A549 (cell line): Measurements from ENCODE around the gene SALL3. TPM values are rescaled to one million over a fixed set of nuclear protein-coding genes. Genes with fewer than 3 reads are reported as not detected.

Experiments used
- ATAC-seq, 2 experiments: fragments of 200-7000 bp in 1 of 2; fragments of >200 bp in 1 of 2; cut with Nextera tagmentation in 1 of 2; cut with Tn5 transposase in 1 of 2; 3 replicates each; pipeline versions ENCODE4 v1.8.0 to v1.9.1; 2018 to 2020; ENCODE audit warnings: mild to moderate bottlenecking in 1 of 2, moderate library complexity in 1 of 2
- CTCF ChIA-PET: fragments of 300-600 bp; sonication (Branson Sonifier 250); formaldehyde crosslinking; extraction: SDS; loops from one replicate; lab custom pipeline; 2021; ENCODE audit warnings: antibody characterized with exemption, inconsistent platforms; lab: Yijun Ruan, JAX
- POLR2A ChIA-PET: fragments of 350-600 bp; formaldehyde crosslinking; extraction: SDS; loops from one replicate; lab custom pipeline; 2021; ENCODE audit warnings: antibody characterized with exemption, inconsistent platforms; lab: Yijun Ruan, JAX
- DNase-seq, 2 experiments: peaks; one replicate each; pipeline versions ENCODE4 v3.0.0 to v3.0.0-alpha.2; 2011 to 2016; ENCODE audit warnings: low read depth in 1 of 2, low spot score in 1 of 2
- FAIRE-seq: peaks from 2 replicates; lab custom pipeline; 2011; peaks lifted over from hg19 to GRCh38; lab: Jason Lieb, UNC
- H3K27ac ChIP-seq, 2 experiments: fragments of >200 bp; sonication (Bioruptor Twin); formaldehyde crosslinking; 3 replicates each; pipeline ENCODE4 v1.5.1; 2016 to 2017
- H3K4me1 ChIP-seq: fragments of >200 bp; sonication (Bioruptor Twin); formaldehyde crosslinking; 3 replicates; pipeline ENCODE4 v1.6.1; 2016
- H3K4me2 ChIP-seq: fragments of >200 bp; sonication (Bioruptor Twin); formaldehyde crosslinking; 3 replicates; pipeline ENCODE4 v1.6.1; 2016
- H3K4me3 ChIP-seq: fragments of >200 bp; sonication (Bioruptor Twin); formaldehyde crosslinking; 3 replicates; pipeline ENCODE4 v1.5.1; 2016
- H3K9me3 ChIP-seq: fragments of >200 bp; sonication (Bioruptor Twin); formaldehyde crosslinking; 3 replicates; pipeline ENCODE4 v1.6.1; 2016
- ATOH8 ChIP-seq: fragments of 250-450 bp; sonication (Bioruptor Pico); IDR thresholded peaks from 2 replicates; pipeline ENCODE4 v1.5.0; 2020; ENCODE audit warnings: low read depth, mild to moderate bottlenecking, moderate library complexity
- BHLHE40 ChIP-seq: IDR thresholded peaks from 2 replicates; pipeline ENCODE4 v1.6.1; 2012; ENCODE audit warnings: low read depth, low read length, inconsistent platforms
- CEBPB ChIP-seq, 2 experiments: fragments of >200 bp in 1 of 2; sonication (Bioruptor Twin) in 1 of 2; formaldehyde crosslinking in 1 of 2; IDR thresholded peaks; 2 replicates each; pipeline ENCODE4 v1.6.1; 2012 to 2016
- CTCF ChIP-seq: fragments of >200 bp; sonication (Bioruptor Twin); formaldehyde crosslinking; IDR thresholded peaks from 3 replicates; pipeline ENCODE4 v1.5.1; 2016
- EHF ChIP-seq: fragments of 250-450 bp; sonication (Bioruptor Pico); IDR thresholded peaks from 2 replicates; pipeline ENCODE4 v1.5.0; 2020; ENCODE audit warnings: mild to moderate bottlenecking
- EHMT2 ChIP-seq: fragments of 200-600 bp; sonication (generic); IDR thresholded peaks from 2 replicates; pipeline ENCODE4 v1.6.1; 2016; ENCODE audit warnings: antibody characterized with exemption, low read depth, mild to moderate bottlenecking, moderate library complexity
- EP300 ChIP-seq, 2 experiments: fragments of >200 bp; sonication (Bioruptor Twin); formaldehyde crosslinking; IDR thresholded peaks; 2 replicates in 1 of 2; 3 replicates in 1 of 2; pipeline ENCODE4 v1.6.1; 2016 to 2017
- FOSL2 ChIP-seq, 2 experiments: fragments of 450-650 bp in 1 of 2; fragments of >200 bp in 1 of 2; sonication (Bioruptor Twin) in 1 of 2; formaldehyde crosslinking; IDR thresholded peaks; 2 replicates each; pipeline versions ENCODE4 v1.5.0 to v1.6.1; 2016 to 2020; ENCODE audit warnings: mild to moderate bottlenecking in 1 of 2, moderate library complexity in 1 of 2
- GATA3 ChIP-seq: IDR thresholded peaks from 2 replicates; pipeline ENCODE4 v1.6.1; 2012; ENCODE audit warnings: borderline replicate concordance
- HDAC2 ChIP-seq: fragments of 200-600 bp; sonication (generic); IDR thresholded peaks from 2 replicates; pipeline ENCODE4 v1.6.1; 2016
- HOXB5 ChIP-seq: fragments of 250-450 bp; sonication (Bioruptor Pico); IDR thresholded peaks from 2 replicates; pipeline ENCODE4 v1.5.0; 2020; ENCODE audit warnings: mild to moderate bottlenecking, moderate library complexity
- MYC ChIP-seq: IDR thresholded peaks from 2 replicates; pipeline ENCODE4 v1.6.1; 2012; ENCODE audit warnings: mild to moderate bottlenecking, inconsistent platforms, low read length, improper control_type of control experiment, borderline replicate concordance
- POLR2A ChIP-seq: IDR thresholded peaks from 2 replicates; pipeline ENCODE4 v1.6.1; 2012; ENCODE audit warnings: mild to moderate bottlenecking, low read length
- RAD21 ChIP-seq, 2 experiments: fragments of >200 bp in 1 of 2; sonication (Bioruptor Twin) in 1 of 2; formaldehyde crosslinking in 1 of 2; IDR thresholded peaks in 1 of 2; conservative IDR thresholded peaks in 1 of 2; 2 replicates in 1 of 2; 3 replicates in 1 of 2; pipeline ENCODE4 v1.6.1; 2012 to 2018; ENCODE audit warnings: inconsistent platforms in 1 of 2
- RARB ChIP-seq: fragments of 250-450 bp; sonication (Bioruptor Pico); IDR thresholded peaks from 2 replicates; pipeline ENCODE4 v1.8.0; 2021; ENCODE audit warnings: mild to moderate bottlenecking, moderate library complexity
- RCOR1 ChIP-seq: fragments of 150-350 bp; IDR thresholded peaks from 2 replicates; pipeline ENCODE4 v1.6.1; 2014; ENCODE audit warnings: antibody characterized with exemption, low read length, low read depth
- RFX5 ChIP-seq: fragments of 450-650 bp; IDR thresholded peaks from 2 replicates; pipeline ENCODE4 v1.7.1; 2014; ENCODE audit warnings: antibody characterized with exemption, mild to moderate bottlenecking, moderate library complexity
- SREBF2 ChIP-seq: fragments of 450-650 bp; IDR thresholded peaks from 2 replicates; pipeline ENCODE4 v1.6.1; 2014; ENCODE audit warnings: mild to moderate bottlenecking, moderate library complexity
- TFCP2L1 ChIP-seq: fragments of 250-450 bp; sonication (Bioruptor Pico); IDR thresholded peaks from 2 replicates; pipeline ENCODE4 v1.5.0; 2021; ENCODE audit warnings: mild to moderate bottlenecking
- ZFP36 ChIP-seq: fragments of 450-650 bp; IDR thresholded peaks from 2 replicates; pipeline ENCODE4 v1.6.1; 2014; ENCODE audit warnings: borderline replicate concordance; ENCODE audit not compliant: partially characterized antibody
- ZSCAN20 ChIP-seq: fragments of 250-450 bp; sonication (Bioruptor Pico); IDR thresholded peaks from 2 replicates; pipeline ENCODE4 v1.8.0; 2022; ENCODE audit warnings: mild to moderate bottlenecking, moderate library complexity
- WGBS: methylation state at CpG from one replicate; pipeline ENCODE4 v1.1.6; 2017; ENCODE audit errors: missing lambda C conversion rate; 5-methylcytosine and 5-hydroxymethylcytosine counted together
- polyA plus RNA-seq, 4 experiments: library from polyadenylated mRNA; depleted of rRNA in 3 of 4; stranded (reverse); fragments of >200 nt; fragmentation: RNase III in 1 of 4; extraction: RNeasy Plus Mini Kit Qiagen cat#74134 plus additional on column Dnase treatment in 1 of 4; gene quantifications; 2 replicates in 3 of 4; 3 replicates in 1 of 4; pipeline ENCODE4 v1.2.3, GENCODE V29; 2011 to 2017
- TF ChIP-seq, protein P1 (sequence below): IDR thresholded peaks from 2 replicates; pipeline ENCODE4 v1.6.1; 2012; ENCODE audit warnings: low read depth, borderline replicate concordance
- TF ChIP-seq, protein P2 (sequence below): IDR thresholded peaks from 2 replicates; pipeline ENCODE4 v1.6.1; 2012
- TF ChIP-seq, protein P3 (sequence below): fragments of 250-450 bp; sonication (Bioruptor Pico); IDR thresholded peaks from 2 replicates; pipeline ENCODE4 v1.5.0; 2021; ENCODE audit warnings: mild to moderate bottlenecking, moderate library complexity, borderline replicate concordance
- TF ChIP-seq, protein P4 (sequence below): fragments of 200-600 bp; sonication (generic); IDR thresholded peaks from 2 replicates; pipeline ENCODE4 v1.6.1; 2016; ENCODE audit warnings: antibody characterized with exemption, mild to moderate bottlenecking, moderate library complexity
- TF ChIP-seq, protein P5 (sequence below): fragments of >200 bp; sonication (Bioruptor Twin); formaldehyde crosslinking; IDR thresholded peaks from 3 replicates; pipeline ENCODE4 v1.6.1; 2016

The SALL3 gene
- polyA plus RNA-seq, 2 of the 4 experiments (the other 2 are of a cell fraction): not detected

- no peak for ATAC-seq
- TF ChIP-seq RAD21 (conservative IDR thresholded peaks at IDR 0.05 in 1 of 2, IDR thresholded peaks at IDR 0.05 in 1 of 2) (no peak), MYC (no peak), POLR2A (no peak), EHF (CRISPR knock-in tag) (no peak), EHMT2 (no peak), BHLHE40 (no peak), SREBF2 (no peak), ATOH8 (CRISPR knock-in tag) (no peak), EP300 (IDR thresholded peaks at IDR 0.05) (no peak), CEBPB (IDR thresholded peaks at IDR 0.05) (no peak), CTCF (no peak)
- TF ChIP-seq, all 56 proteins: peak for 0
- ChIA-PET POLR2A (no interaction called here), CTCF (interaction anchor here (0.8 kb wide), 1 partner anchor 38 kb away, joined by 3 read pairs; no protein-coding TSS in a partner anchor)
- Histone ChIP-seq H3K9me3 (peaks cover 3% of the 10 kb centered on the region; the same call in 1 of the 3 replicates), H3K4me3 (no peak overlapping the region), H3K4me1 (no peaks in the 10 kb centered on the region), H3K4me2 (no peak overlapping the region), H3K27ac (no peak overlapping the region)
- WGBS: 23% methylated on average over 9 of the region's 12 CpGs
- DNase-seq (no peak), FAIRE-seq (no peak)
Observed at GRCh38 chr18:78948221-78948620, 31.4 kb upstream of the SALL3 start.

DNA sequence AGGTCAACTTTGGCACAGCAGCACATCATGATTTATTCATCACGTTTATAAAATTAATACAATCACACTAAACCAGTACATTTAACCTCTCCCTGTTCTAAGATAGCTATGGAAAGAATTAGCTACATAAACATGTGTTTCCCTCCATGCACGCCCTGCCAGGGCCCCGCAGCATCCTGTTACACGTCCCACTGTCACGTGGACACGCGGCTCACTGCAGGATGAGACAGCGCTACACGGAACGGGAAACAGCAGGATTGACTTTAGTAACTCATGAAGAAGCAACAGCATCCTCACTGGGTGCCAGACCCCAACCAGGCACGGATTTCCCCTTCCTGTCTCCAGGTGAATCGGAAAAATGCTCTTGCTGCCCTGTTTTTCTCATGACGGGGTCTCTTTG is 30.9 kb upstream of the SALL3 start:
- H3K4me1 ChIP-seq: no peaks in the 10 kb centered on the region
- POLR2A ChIA-PET: no interaction called here
- H3K27ac ChIP-seq: no peak overlapping the region
- DNase-seq: no peak
- ATAC-seq: no peak
- no peak for FAIRE-seq
- 19% methylated on average over 13 of the region's 13 CpGs for WGBS
- H3K4me2 ChIP-seq: no peak overlapping the region
- CTCF ChIA-PET: interaction anchor here (0.8 kb wide), 1 partner anchor 38 kb away, joined by 3 read pairs; no protein-coding TSS in a partner anchor
- peaks cover 3% of the 10 kb centered on the region; the same call in 1 of the 3 replicates for H3K9me3 ChIP-seq
- no peak overlapping the region for H3K4me3 ChIP-seq
- TF ChIP-seq RAD21 (conservative IDR thresholded peaks at IDR 0.05 in 1 of 2, IDR thresholded peaks at IDR 0.05 in 1 of 2) (no peak), FOSL2 (IDR thresholded peaks at IDR 0.05) (no peak), FOSL2 (CRISPR knock-in tag; IDR thresholded peaks at IDR 0.05) (no peak), RFX5 (no peak), RARB (CRISPR knock-in tag) (no peak), MYC (no peak), TFCP2L1 (CRISPR knock-in tag) (no peak), ZSCAN20 (no peak), GATA3 (no peak), ZFP36 (no peak), EHF (CRISPR knock-in tag) (no peak), HOXB5 (CRISPR knock-in tag) (no peak), RCOR1 (no peak), HDAC2 (no peak), EP300 (IDR thresholded peaks at IDR 0.05) (no peak)
- TF ChIP-seq, protein P1, sequence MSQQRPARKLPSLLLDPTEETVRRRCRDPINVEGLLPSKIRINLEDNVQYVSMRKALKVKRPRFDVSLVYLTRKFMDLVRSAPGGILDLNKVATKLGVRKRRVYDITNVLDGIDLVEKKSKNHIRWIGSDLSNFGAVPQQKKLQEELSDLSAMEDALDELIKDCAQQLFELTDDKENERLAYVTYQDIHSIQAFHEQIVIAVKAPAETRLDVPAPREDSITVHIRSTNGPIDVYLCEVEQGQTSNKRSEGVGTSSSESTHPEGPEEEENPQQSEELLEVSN: no peak
- TF ChIP-seq, protein P2, sequence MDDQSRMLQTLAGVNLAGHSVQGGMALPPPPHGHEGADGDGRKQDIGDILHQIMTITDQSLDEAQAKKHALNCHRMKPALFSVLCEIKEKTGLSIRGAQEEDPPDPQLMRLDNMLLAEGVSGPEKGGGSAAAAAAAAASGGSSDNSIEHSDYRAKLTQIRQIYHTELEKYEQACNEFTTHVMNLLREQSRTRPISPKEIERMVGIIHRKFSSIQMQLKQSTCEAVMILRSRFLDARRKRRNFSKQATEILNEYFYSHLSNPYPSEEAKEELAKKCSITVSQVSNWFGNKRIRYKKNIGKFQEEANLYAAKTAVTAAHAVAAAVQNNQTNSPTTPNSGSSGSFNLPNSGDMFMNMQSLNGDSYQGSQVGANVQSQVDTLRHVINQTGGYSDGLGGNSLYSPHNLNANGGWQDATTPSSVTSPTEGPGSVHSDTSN: no peak
- TF ChIP-seq, protein P3, sequence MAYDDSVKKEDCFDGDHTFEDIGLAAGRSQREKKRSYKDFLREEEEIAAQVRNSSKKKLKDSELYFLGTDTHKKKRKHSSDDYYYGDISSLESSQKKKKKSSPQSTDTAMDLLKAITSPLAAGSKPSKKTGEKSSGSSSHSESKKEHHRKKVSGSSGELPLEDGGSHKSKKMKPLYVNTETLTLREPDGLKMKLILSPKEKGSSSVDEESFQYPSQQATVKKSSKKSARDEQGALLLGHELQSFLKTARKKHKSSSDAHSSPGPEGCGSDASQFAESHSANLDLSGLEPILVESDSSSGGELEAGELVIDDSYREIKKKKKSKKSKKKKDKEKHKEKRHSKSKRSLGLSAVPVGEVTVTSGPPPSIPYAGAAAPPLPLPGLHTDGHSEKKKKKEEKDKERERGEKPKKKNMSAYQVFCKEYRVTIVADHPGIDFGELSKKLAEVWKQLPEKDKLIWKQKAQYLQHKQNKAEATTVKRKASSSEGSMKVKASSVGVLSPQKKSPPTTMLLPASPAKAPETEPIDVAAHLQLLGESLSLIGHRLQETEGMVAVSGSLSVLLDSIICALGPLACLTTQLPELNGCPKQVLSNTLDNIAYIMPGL (CRISPR knock-in tag): no peak
- TF ChIP-seq, protein P4, sequence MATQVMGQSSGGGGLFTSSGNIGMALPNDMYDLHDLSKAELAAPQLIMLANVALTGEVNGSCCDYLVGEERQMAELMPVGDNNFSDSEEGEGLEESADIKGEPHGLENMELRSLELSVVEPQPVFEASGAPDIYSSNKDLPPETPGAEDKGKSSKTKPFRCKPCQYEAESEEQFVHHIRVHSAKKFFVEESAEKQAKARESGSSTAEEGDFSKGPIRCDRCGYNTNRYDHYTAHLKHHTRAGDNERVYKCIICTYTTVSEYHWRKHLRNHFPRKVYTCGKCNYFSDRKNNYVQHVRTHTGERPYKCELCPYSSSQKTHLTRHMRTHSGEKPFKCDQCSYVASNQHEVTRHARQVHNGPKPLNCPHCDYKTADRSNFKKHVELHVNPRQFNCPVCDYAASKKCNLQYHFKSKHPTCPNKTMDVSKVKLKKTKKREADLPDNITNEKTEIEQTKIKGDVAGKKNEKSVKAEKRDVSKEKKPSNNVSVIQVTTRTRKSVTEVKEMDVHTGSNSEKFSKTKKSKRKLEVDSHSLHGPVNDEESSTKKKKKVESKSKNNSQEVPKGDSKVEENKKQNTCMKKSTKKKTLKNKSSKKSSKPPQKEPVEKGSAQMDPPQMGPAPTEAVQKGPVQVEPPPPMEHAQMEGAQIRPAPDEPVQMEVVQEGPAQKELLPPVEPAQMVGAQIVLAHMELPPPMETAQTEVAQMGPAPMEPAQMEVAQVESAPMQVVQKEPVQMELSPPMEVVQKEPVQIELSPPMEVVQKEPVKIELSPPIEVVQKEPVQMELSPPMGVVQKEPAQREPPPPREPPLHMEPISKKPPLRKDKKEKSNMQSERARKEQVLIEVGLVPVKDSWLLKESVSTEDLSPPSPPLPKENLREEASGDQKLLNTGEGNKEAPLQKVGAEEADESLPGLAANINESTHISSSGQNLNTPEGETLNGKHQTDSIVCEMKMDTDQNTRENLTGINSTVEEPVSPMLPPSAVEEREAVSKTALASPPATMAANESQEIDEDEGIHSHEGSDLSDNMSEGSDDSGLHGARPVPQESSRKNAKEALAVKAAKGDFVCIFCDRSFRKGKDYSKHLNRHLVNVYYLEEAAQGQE: no peak
- TF ChIP-seq, protein P5, sequence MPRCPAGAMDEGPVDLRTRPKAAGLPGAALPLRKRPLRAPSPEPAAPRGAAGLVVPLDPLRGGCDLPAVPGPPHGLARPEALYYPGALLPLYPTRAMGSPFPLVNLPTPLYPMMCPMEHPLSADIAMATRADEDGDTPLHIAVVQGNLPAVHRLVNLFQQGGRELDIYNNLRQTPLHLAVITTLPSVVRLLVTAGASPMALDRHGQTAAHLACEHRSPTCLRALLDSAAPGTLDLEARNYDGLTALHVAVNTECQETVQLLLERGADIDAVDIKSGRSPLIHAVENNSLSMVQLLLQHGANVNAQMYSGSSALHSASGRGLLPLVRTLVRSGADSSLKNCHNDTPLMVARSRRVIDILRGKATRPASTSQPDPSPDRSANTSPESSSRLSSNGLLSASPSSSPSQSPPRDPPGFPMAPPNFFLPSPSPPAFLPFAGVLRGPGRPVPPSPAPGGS: no peak
